Pulmonary artery endothelial cell (primary cell): ENCODE measurements around the gene LRMDA. TPM values are rescaled to one million over a fixed set of nuclear protein-coding genes. Genes with fewer than 3 reads are reported as not detected.

Source experiments
- DNase-seq: peaks from one replicate; pipeline ENCODE4 v3.0.0-alpha.2; 2011; ENCODE audit warnings: low read depth, low spot score
- total RNA-seq: library from RNA; depleted of rRNA; stranded (reverse); fragments of >200 nt; gene quantifications from 2 replicates; pipeline ENCODE4 v1.2.3, GENCODE V29; 2014

Gene LRMDA
- total RNA-seq, 1 donor from 2014 or later, result 14.6 TPM

GRCh38 chr10:76015245-76015644 is 583.8 kb downstream of the LRMDA start:
- DNase-seq, result no peak

GRCh38 chr10:76017026-76017732 is 585.8 kb downstream of the LRMDA start:
- no peak for DNase-seq

GRCh38 chr10:76017733-76018433 is 586.5 kb downstream of the LRMDA start:
- no peak for DNase-seq

- no peak for DNase-seq
Observed at GRCh38 chr10:76020630-76021029, 589.2 kb downstream of the LRMDA start.

GRCh38 chr10:76021398-76021797 is 590.0 kb downstream of the LRMDA start:
- DNase-seq, result no peak

- DNase-seq, result no peak
Observed at GRCh38 chr10:76022366-76022765, 590.9 kb downstream of the LRMDA start.

- no peak for DNase-seq
Observed at GRCh38 chr10:76023007-76023406, 591.6 kb downstream of the LRMDA start.

- DNase-seq, result no peak
Observed at GRCh38 chr10:76024460-76025123, 593.2 kb downstream of the LRMDA start.

GRCh38 chr10:76025124-76025477 is 593.7 kb downstream of the LRMDA start:
- DNase-seq, result no peak

- DNase-seq, result no peak
Observed at GRCh38 chr10:76026176-76026771, 594.9 kb downstream of the LRMDA start.

- DNase-seq, result no peak
Observed at GRCh38 chr10:76026905-76027304, 595.5 kb downstream of the LRMDA start.

GRCh38 chr10:76029782-76030181 is 598.4 kb downstream of the LRMDA start:
- no peak for DNase-seq

GRCh38 chr10:76031099-76031498 is 599.7 kb downstream of the LRMDA start:
- DNase-seq, result no peak

- DNase-seq, result no peak
Observed at GRCh38 chr10:76031769-76032699, 600.6 kb downstream of the LRMDA start.

- no peak for DNase-seq
Observed at GRCh38 chr10:76032700-76033039, 601.2 kb downstream of the LRMDA start.

GRCh38 chr10:76033457-76034196 is 602.2 kb downstream of the LRMDA start:
- no peak for DNase-seq

GRCh38 chr10:76034353-76035205 is 603.2 kb downstream of the LRMDA start:
- no peak for DNase-seq

- no peak for DNase-seq
Observed at GRCh38 chr10:76035206-76036110, 604.0 kb downstream of the LRMDA start.
